ENCODE results near the gene GRK1. TPM values are rescaled to one million over a fixed set of nuclear protein-coding genes. Genes with fewer than 3 reads are reported as not detected.

The GRK1 gene
- total RNA-seq, 1 donor from 2014 or later: 0.34 TPM

DNA sequence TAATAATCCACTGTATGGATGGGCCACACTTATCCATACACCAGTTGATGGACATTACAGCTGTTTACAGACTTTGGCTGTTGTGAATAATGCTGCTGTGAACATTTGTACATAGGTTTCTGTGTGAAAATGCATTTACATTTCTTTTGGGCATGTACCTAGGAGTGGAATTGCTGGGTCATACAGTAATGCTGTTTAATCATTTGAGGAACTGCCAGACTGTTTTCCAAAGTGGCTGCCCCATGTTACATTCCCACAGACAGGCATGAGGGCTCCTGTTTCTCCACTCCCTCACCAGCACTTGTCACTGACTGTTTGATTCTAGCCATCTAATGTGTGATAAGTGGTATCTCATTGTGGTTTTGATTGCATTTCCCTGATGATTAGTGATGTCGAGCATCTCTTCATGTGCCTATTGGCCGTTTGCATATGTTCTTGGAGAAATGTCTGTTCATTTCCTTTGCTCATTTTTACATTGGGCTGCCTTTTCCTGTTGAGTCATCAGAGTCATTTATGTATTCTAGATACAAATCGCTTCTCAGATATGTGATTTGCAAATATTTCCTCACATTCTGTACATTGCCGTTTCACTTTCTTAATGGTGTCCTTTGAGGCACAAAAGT, 104.8 kb downstream of the GRK1 start:
- DNase-seq (ENCODE audit: low spot score in 2 of 2, unreplicated experiment in 2 of 2): no peak
- TF ChIP-seq, protein P1, sequence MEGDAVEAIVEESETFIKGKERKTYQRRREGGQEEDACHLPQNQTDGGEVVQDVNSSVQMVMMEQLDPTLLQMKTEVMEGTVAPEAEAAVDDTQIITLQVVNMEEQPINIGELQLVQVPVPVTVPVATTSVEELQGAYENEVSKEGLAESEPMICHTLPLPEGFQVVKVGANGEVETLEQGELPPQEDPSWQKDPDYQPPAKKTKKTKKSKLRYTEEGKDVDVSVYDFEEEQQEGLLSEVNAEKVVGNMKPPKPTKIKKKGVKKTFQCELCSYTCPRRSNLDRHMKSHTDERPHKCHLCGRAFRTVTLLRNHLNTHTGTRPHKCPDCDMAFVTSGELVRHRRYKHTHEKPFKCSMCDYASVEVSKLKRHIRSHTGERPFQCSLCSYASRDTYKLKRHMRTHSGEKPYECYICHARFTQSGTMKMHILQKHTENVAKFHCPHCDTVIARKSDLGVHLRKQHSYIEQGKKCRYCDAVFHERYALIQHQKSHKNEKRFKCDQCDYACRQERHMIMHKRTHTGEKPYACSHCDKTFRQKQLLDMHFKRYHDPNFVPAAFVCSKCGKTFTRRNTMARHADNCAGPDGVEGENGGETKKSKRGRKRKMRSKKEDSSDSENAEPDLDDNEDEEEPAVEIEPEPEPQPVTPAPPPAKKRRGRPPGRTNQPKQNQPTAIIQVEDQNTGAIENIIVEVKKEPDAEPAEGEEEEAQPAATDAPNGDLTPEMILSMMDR (IDR thresholded peaks at IDR 0.05; ENCODE audit: unreplicated experiment): no peak
- peaks cover 12% of the 10 kb centered on the region for H3K27me3 Mint-ChIP-seq (ENCODE audit: low read depth)
- H3K36me3 Mint-ChIP-seq: no peaks in the 10 kb centered on the region
- no peaks in the 10 kb centered on the region for H3K4me1 Mint-ChIP-seq
- H3K9me3 Mint-ChIP-seq: peaks cover 10% of the 10 kb centered on the region
- H3K4me3 Mint-ChIP-seq: no peak overlapping the region
- H3K27ac Mint-ChIP-seq: no peak overlapping the region

DNA sequence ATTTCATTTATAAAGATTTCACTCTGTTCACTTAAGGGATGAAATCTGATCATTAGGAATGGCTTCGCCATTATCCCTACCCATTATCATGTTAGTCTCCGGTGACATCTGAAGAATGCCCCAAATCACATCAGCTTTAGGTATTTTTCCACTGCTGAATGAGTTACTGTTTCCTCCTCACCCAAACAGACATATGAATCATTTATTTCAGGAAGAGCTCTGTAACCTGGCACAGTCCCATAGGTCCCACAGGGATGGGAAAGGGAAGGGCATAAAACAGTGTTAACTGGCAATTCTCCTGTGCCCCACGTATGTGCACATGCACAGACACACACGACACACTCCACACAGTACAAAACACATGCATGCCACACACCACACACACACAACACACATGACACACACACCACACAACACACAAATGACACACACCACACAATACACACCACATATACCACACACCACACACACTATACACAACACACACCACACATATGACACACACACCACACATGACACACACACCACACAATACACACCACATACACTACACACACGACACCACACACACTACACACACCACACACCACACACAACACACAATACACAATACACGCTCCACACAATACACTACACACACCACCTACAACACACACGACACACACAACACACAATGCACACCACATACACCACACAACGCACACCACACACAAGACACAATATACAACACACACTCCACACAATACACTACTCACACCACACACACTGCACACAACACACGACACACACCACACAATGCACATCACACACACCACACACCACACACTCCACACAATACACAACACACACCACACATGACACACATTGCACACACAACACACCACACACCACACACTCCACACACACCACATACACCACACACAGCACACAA, 107.4 kb downstream of the GRK1 start:
- Mint-ChIP-seq H3K4me3 (no peak overlapping the region), H3K36me3 (no peaks in the 10 kb centered on the region), H3K4me1 (no peaks in the 10 kb centered on the region), H3K27ac (no peak overlapping the region), H3K9me3 (peaks cover 10% of the 10 kb centered on the region), H3K27me3 (ENCODE audit: low read depth) (peaks cover 28% of the 10 kb centered on the region)
- no peak for DNase-seq (ENCODE audit: low spot score in 2 of 2, unreplicated experiment in 2 of 2)
- TF ChIP-seq, protein P1 (IDR thresholded peaks at IDR 0.05; ENCODE audit: unreplicated experiment): no peak

DNA sequence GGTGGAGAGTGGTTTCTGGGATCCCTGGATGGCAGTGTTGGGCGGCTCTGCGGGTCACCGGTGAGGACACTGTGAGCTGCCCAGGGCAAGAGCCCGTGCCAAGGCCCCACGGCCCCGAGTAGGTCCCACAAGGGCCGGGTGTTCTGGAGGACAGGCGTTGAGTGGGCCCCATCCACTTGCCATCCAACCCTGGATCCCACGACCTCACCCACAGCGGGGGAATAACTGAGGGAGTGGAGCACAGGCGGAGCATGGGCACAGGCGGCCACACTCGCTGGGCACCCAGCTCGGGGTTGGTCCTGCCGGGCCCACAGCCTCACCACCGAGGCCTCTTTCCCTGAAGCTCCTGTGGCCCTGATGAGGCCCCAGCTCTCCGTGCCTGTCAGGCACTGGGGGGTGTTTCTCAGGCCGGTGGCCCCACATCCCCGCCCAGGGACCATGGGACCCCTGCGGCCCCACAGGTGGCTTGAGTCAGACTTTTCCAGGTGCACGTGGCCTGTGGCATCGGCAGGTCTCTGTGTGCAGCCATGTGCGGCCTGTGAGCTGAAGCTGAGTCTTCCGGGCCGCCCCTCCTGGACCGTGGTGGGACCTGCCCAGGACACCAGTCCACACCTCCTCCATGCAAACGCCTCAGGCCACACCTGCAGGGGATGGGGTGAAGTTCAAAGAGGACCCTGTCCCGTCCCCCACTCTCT, 108.6 kb downstream of the GRK1 start:
- TF ChIP-seq, protein P1 (IDR thresholded peaks at IDR 0.05; ENCODE audit: unreplicated experiment): no peak
- DNase-seq (ENCODE audit: low spot score in 2 of 2, unreplicated experiment in 2 of 2): no peak
- Mint-ChIP-seq H3K36me3 (no peaks in the 10 kb centered on the region), H3K4me3 (no peak overlapping the region), H3K27me3 (ENCODE audit: low read depth) (peaks cover 35% of the 10 kb centered on the region), H3K4me1 (no peaks in the 10 kb centered on the region), H3K9me3 (peaks cover 10% of the 10 kb centered on the region), H3K27ac (no peak overlapping the region)

DNA sequence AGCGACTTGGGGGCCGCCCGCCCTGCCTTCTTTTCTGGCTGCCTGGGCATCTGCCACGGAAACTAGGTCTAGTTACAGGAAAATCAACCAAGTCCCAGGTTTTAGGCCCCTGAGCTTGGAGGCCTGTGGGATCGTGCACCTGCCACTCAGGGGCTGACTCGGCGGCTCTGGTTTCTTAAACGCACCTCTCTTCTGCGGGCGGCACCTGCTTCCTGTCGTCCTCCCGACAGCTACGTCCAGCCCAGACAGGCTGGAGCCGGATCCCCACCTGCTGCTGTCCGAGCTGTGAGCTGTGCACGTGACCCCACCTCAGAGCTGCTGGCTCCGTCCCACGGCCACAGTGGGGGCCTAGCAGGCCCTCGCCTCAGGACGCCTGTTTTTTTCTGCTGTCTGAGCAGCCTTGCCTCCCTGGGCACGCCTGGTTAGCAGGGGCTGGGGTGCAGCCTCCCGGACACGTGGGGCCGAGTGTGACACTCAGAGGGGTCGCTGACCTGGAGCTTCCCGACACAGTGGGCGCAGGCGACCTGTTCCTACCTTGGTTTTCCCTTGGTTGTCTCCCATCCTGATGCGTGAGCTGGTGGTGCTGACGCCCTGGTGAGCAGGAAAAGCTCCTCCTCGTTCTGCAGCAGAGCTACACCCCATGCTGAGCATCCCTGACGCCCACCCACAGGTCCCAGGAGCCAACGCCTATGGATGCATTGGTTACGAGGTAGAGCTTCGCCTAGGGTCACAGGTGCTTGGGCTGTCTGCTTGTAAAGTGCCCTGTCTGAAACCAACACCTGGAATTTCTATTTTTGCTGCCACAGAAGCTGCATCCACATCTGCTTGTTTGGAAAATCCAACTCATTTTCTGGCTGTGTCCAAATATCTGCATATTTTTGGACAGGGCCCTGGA, 109.5 kb downstream of the GRK1 start:
- H3K36me3 Mint-ChIP-seq: no peaks in the 10 kb centered on the region
- H3K27me3 Mint-ChIP-seq (ENCODE audit: low read depth): peaks cover 40% of the 10 kb centered on the region
- H3K9me3 Mint-ChIP-seq: peaks cover 10% of the 10 kb centered on the region

More for the DNA sequence above, 109.5 kb downstream of the GRK1 start:
- TF ChIP-seq, protein P1 (IDR thresholded peaks at IDR 0.05; ENCODE audit: unreplicated experiment): no peak
- no peak for DNase-seq (ENCODE audit: low spot score in 2 of 2, unreplicated experiment in 2 of 2)
- Mint-ChIP-seq H3K4me1 (no peaks in the 10 kb centered on the region), H3K27ac (no peak overlapping the region), H3K4me3 (no peak overlapping the region)
